ENCODE results near the gene ZNF410. TPM values are rescaled to one million over a fixed set of nuclear protein-coding genes. Genes with fewer than 3 reads are reported as not detected.

Gene ZNF410
- total and polyA plus RNA-seq, 2 of the 13 experiments (the other 11 are each of a cell fraction or from before 2014, with no cell fraction given): 19.2 to 44.3 TPM

DNA sequence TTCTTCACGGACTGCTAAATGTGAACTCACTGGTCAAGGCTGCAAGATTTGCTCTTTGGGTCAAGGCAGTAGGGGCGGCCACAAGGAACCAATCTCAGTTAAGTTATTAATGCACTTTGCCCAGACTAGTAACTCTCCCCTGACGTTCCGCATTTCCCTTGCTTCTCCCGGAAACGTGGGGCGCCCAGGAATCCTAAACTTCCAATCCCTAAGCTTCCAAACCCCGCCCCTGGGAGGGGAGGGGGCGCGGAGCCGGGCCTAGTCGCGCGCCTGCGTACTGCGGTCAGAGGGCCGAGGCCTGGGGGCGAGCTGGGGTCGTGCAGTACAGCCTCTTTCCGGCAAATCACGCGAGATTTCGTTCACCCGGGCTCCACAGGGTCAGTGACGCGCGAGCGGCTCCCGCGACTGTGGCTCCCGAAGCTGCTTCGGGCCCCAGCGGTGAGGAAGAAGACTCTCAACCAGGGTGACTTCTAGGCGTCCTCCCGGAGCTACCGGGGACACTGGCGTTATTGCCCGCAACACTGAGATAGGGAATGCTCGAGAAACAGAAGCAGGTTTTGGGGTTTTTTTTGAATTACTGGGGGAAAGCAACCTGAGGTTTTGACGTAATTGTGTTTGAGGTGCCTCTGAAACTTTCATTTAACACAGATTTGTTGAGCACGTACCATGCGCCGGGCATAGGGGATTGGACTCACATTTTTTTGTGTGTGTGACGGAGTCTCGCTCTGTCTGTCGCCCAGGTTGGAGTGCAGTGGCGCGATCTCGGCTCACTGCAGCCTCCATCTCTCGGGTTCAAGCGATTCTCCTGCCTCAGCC is 34.9 kb upstream of the ZNF410 start, which contains the start of gene PTGR2 (continued):
- TF ChIP-seq, protein P1, sequence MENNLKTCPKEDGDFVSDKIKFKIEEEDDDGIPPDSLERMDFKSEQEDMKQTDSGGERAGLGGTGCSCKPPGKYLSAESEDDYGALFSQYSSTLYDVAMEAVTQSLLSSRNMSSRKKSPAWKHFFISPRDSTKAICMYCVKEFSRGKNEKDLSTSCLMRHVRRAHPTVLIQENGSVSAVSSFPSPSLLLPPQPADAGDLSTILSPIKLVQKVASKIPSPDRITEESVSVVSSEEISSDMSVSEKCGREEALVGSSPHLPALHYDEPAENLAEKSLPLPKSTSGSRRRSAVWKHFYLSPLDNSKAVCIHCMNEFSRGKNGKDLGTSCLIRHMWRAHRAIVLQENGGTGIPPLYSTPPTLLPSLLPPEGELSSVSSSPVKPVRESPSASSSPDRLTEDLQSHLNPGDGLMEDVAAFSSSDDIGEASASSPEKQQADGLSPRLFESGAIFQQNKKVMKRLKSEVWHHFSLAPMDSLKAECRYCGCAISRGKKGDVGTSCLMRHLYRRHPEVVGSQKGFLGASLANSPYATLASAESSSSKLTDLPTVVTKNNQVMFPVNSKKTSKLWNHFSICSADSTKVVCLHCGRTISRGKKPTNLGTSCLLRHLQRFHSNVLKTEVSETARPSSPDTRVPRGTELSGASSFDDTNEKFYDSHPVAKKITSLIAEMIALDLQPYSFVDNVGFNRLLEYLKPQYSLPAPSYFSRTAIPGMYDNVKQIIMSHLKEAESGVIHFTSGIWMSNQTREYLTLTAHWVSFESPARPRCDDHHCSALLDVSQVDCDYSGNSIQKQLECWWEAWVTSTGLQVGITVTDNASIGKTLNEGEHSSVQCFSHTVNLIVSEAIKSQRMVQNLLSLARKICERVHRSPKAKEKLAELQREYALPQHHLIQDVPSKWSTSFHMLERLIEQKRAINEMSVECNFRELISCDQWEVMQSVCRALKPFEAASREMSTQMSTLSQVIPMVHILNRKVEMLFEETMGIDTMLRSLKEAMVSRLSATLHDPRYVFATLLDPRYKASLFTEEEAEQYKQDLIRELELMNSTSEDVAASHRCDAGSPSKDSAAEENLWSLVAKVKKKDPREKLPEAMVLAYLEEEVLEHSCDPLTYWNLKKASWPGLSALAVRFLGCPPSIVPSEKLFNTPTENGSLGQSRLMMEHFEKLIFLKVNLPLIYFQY (CRISPR knock-in tag; IDR thresholded peaks at IDR 0.05; ENCODE audit: borderline replicate concordance): peak; percentile 62; the same call in 1 of the 2 replicates
- no peak for TF ChIP-seq CHCHD3 (CRISPR knock-in tag; IDR thresholded peaks at IDR 0.05)
- TF ChIP-seq JARID2 (CRISPR knock-in tag; IDR thresholded peaks at IDR 0.05; ENCODE audit: insufficient replicate concordance): no peak
- TF ChIP-seq, protein P2, sequence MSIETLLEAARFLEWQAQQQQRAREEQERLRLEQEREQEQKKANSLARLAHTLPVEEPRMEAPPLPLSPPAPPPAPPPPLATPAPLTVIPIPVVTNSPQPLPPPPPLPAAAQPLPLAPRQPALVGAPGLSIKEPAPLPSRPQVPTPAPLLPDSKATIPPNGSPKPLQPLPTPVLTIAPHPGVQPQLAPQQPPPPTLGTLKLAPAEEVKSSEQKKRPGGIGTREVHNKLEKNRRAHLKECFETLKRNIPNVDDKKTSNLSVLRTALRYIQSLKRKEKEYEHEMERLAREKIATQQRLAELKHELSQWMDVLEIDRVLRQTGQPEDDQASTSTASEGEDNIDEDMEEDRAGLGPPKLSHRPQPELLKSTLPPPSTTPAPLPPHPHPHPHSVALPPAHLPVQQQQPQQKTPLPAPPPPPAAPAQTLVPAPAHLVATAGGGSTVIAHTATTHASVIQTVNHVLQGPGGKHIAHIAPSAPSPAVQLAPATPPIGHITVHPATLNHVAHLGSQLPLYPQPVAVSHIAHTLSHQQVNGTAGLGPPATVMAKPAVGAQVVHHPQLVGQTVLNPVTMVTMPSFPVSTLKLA (IDR thresholded peaks at IDR 0.05): peak; percentile 23; the same call in 1 of the 2 replicates
- TF ChIP-seq KLF12 (CRISPR knock-in tag; IDR thresholded peaks at IDR 0.05; ENCODE audit: borderline replicate concordance): peak; percentile 49; the same call in 1 of the 2 replicates
- 0 out of 2 replicates have a peak, but pooled peaks have one; percentile 18 for TF ChIP-seq NR2F2 (IDR thresholded peaks at IDR 0.05; ENCODE audit: borderline replicate concordance, low read depth)
- peak; percentile 69; the same call in 1 of the 2 replicates for TF ChIP-seq RXRB (CRISPR knock-in tag; IDR thresholded peaks at IDR 0.05; ENCODE audit: borderline replicate concordance)
- TF ChIP-seq NCOA5 (CRISPR knock-in tag; IDR thresholded peaks at IDR 0.05): no peak
- TF ChIP-seq PHF21A (CRISPR knock-in tag; IDR thresholded peaks at IDR 0.05): peak; percentile 85
- no peak for TF ChIP-seq KAT2B (IDR thresholded peaks at IDR 0.05; ENCODE audit: borderline replicate concordance, low read depth, low read length)
- TF ChIP-seq, protein P3, sequence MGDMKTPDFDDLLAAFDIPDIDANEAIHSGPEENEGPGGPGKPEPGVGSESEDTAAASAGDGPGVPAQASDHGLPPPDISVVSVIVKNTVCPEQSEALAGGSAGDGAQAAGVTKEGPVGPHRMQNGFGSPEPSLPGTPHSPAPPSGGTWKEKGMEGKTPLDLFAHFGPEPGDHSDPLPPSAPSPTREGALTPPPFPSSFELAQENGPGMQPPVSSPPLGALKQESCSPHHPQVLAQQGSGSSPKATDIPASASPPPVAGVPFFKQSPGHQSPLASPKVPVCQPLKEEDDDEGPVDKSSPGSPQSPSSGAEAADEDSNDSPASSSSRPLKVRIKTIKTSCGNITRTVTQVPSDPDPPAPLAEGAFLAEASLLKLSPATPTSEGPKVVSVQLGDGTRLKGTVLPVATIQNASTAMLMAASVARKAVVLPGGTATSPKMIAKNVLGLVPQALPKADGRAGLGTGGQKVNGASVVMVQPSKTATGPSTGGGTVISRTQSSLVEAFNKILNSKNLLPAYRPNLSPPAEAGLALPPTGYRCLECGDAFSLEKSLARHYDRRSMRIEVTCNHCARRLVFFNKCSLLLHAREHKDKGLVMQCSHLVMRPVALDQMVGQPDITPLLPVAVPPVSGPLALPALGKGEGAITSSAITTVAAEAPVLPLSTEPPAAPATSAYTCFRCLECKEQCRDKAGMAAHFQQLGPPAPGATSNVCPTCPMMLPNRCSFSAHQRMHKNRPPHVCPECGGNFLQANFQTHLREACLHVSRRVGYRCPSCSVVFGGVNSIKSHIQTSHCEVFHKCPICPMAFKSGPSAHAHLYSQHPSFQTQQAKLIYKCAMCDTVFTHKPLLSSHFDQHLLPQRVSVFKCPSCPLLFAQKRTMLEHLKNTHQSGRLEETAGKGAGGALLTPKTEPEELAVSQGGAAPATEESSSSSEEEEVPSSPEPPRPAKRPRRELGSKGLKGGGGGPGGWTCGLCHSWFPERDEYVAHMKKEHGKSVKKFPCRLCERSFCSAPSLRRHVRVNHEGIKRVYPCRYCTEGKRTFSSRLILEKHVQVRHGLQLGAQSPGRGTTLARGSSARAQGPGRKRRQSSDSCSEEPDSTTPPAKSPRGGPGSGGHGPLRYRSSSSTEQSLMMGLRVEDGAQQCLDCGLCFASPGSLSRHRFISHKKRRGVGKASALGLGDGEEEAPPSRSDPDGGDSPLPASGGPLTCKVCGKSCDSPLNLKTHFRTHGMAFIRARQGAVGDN (CRISPR knock-in tag; IDR thresholded peaks at IDR 0.05): peak; percentile 91
- no peak for TF ChIP-seq ZNF674 (CRISPR knock-in tag; IDR thresholded peaks at IDR 0.05; ENCODE audit: low read depth)
- TF ChIP-seq, protein P4, sequence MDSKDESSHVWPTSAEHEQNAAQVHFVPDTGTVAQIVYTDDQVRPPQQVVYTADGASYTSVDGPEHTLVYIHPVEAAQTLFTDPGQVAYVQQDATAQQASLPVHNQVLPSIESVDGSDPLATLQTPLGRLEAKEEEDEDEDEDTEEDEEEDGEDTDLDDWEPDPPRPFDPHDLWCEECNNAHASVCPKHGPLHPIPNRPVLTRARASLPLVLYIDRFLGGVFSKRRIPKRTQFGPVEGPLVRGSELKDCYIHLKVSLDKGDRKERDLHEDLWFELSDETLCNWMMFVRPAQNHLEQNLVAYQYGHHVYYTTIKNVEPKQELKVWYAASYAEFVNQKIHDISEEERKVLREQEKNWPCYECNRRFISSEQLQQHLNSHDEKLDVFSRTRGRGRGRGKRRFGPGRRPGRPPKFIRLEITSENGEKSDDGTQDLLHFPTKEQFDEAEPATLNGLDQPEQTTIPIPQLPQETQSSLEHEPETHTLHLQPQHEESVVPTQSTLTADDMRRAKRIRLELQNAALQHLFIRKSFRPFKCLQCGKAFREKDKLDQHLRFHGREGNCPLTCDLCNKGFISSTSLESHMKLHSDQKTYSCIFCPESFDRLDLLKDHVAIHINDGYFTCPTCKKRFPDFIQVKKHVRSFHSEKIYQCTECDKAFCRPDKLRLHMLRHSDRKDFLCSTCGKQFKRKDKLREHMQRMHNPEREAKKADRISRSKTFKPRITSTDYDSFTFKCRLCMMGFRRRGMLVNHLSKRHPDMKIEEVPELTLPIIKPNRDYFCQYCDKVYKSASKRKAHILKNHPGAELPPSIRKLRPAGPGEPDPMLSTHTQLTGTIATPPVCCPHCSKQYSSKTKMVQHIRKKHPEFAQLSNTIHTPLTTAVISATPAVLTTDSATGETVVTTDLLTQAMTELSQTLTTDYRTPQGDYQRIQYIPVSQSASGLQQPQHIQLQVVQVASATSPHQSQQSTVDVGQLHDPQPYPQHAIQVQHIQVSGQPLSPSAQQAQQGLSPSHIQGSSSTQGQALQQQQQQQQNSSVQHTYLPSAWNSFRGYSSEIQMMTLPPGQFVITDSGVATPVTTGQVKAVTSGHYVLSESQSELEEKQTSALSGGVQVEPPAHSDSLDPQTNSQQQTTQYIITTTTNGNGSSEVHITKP (CRISPR knock-in tag; IDR thresholded peaks at IDR 0.05; ENCODE audit: low read depth): 0 out of 2 replicates have a peak, but pooled peaks have one; percentile 16
- TF ChIP-seq PAWR (CRISPR knock-in tag; IDR thresholded peaks at IDR 0.05; ENCODE audit: borderline replicate concordance): no peak

Data from HepG2 (cell line).